Adrenal gland (tissue), 19 donors: ENCODE results near the gene SLITRK4. TPM values are rescaled to one million over a fixed set of nuclear protein-coding genes. Genes with fewer than 3 reads are reported as not detected.
A peak's percentile ranks its signal among the peaks of the same experiment; 100 is the strongest.

Source experiments
- DNase-seq, 7 donors: peaks; one replicate each; pipeline ENCODE4 v3.0.0-alpha.2; 2019 to 2020
- H3K27ac ChIP-seq, 5 donors: fragments of 200-600 bp; sonication (generic) in 4 of 5; 1 replicate in 3 of 5; 2 replicates in 2 of 5; pipeline versions ENCODE4 v1.5.1 to v1.8.0; 2016 to 2020; ENCODE audit warnings: mild to moderate bottlenecking in 1 of 5
- H3K27me3 ChIP-seq: fragments of 200-600 bp; 2 replicates; pipeline ENCODE4 v1.8.0; 2021
- H3K36me3 ChIP-seq, 2 donors: fragments of 200-600 bp; replicated peaks in 1 of 2; 1 replicate in 1 of 2; 2 replicates in 1 of 2; pipeline versions ENCODE4 v1.5.1 to v1.8.0; 2018 to 2022
- H3K4me1 ChIP-seq, 2 donors: fragments of 200-600 bp; replicated peaks in 1 of 2; 1 replicate in 1 of 2; 2 replicates in 1 of 2; pipeline versions ENCODE4 v1.5.1 to v1.8.0; 2018 to 2021
- H3K4me3 ChIP-seq, 4 donors: fragments of 200-600 bp; sonication (generic) in 3 of 4; one replicate each; pipeline ENCODE4 v1.5.1; 2016 to 2018
- H3K9me3 ChIP-seq, 3 donors: fragments of 200-600 bp; sonication (generic) in 1 of 3; replicated peaks in 1 of 3; 1 replicate in 2 of 3; 2 replicates in 1 of 3; pipeline versions ENCODE4 v1.5.1 to v1.8.0; 2016 to 2021
- POLR2A ChIP-seq, 2 donors: fragments of 450-650 bp; IDR thresholded peaks; one replicate each; pipeline ENCODE4 v1.6.1; 2017; ENCODE audit warnings: antibody characterized with exemption in 2 of 2, mild to moderate bottlenecking in 2 of 2, moderate library complexity in 1 of 2
- WGBS, 4 donors: extraction: QIAGEN DNeasy Blood & Tissue Kit in 2 of 4; methylation state at CpG; one replicate each; pipeline versions ENCODE4 v1.1.5 to v1.1.7; 2013 to 2017; 5-methylcytosine and 5-hydroxymethylcytosine counted together
- intact Hi-C, 2 donors: fragments of 100-400 bp; cut with DNase I; formaldehyde crosslinking; loops; one replicate each; pipeline versions ENCODE4 v1.14.1 to v1.15.0; 2022 to 2023
- long read RNA-seq, 10 donors: library from polyadenylated mRNA in 3 of 10; unstranded in 2 of 10; stranded (forward) in 1 of 10; transcript quantifications; one replicate each; pipeline ENCODE4 v2.0.0 and lab custom pipeline, GENCODE V29; 2021 to 2026
- polyA plus RNA-seq, 3 donors: library from polyadenylated mRNA; stranded (reverse); fragments of 200-250 nt in 2 of 3; fragments of 350-450 nt in 1 of 3; fragmentation: Illumina TruSeq in 1 of 3; extraction: RNeasy Lipid Tissue Mini Kit (QIAGEN cat#74804) in 1 of 3; gene quantifications; one replicate each; pipeline ENCODE4 v1.2.3, GENCODE V29; 2013 to 2014
- total RNA-seq, 9 donors: library from RNA; depleted of rRNA in 4 of 9; stranded (reverse); fragments of >200 nt in 4 of 9; fragments of 120-200 nt in 1 of 9; fragmentation: NEBNext Ultra II Directional in 1 of 9; extraction: Animal tissue kit (Norgen Biotek cat#: 25700) in 1 of 9; gene quantifications; one replicate each; pipeline versions ENCODE4 v1.1.0 to v1.2.4, GENCODE V29; 2013 to 2023
- TF ChIP-seq, protein P1 (sequence below), 6 experiments: fragments of 450-650 bp in 4 of 6; fragments of 200-600 bp in 2 of 6; sonication (generic) in 1 of 6; IDR thresholded peaks; 1 replicate in 5 of 6; 2 replicates in 1 of 6; pipeline versions ENCODE4 v1.5.1 to v1.8.0; 2016 to 2021; ENCODE audit warnings: antibody characterized with exemption in 6 of 6, mild to moderate bottlenecking in 2 of 6, moderate library complexity in 1 of 6
- donor health status: healthy with polysubstance abuse.
- donor health status: Bipolar disorder and iron deficiency.
- donor health status: DM: yes; HTN: yes; CAD: no.
- donor health status: DM: no; HTN: no; CAD: no.
- donor health status: DM: no; HTN: no; CAD: no.
- donor health status: DM: yes; HTN: yes; CAD: no.

SLITRK4 gene, protein sequence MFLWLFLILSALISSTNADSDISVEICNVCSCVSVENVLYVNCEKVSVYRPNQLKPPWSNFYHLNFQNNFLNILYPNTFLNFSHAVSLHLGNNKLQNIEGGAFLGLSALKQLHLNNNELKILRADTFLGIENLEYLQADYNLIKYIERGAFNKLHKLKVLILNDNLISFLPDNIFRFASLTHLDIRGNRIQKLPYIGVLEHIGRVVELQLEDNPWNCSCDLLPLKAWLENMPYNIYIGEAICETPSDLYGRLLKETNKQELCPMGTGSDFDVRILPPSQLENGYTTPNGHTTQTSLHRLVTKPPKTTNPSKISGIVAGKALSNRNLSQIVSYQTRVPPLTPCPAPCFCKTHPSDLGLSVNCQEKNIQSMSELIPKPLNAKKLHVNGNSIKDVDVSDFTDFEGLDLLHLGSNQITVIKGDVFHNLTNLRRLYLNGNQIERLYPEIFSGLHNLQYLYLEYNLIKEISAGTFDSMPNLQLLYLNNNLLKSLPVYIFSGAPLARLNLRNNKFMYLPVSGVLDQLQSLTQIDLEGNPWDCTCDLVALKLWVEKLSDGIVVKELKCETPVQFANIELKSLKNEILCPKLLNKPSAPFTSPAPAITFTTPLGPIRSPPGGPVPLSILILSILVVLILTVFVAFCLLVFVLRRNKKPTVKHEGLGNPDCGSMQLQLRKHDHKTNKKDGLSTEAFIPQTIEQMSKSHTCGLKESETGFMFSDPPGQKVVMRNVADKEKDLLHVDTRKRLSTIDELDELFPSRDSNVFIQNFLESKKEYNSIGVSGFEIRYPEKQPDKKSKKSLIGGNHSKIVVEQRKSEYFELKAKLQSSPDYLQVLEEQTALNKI
- total RNA-seq: 10 to 100 TPM in 8 of 9 donors, 1 to 10 TPM in 1; 5.8 to 80.2 (median 38.7) TPM
- 10 to 100 TPM in 1 of 3 donors, 1 to 10 TPM in 2; 6.0 to 27.6 (median 9.1) TPM for polyA plus RNA-seq
- long read RNA-seq, donor 1, partial matches to known transcripts: 0 of 3 reads
- long read RNA-seq, donor 1, other reads (novel, unspliced or antisense): 0 of 3 reads
- long read RNA-seq, donor 2, partial matches to known transcripts: 0 of 3 reads
- long read RNA-seq, donor 2, other reads (novel, unspliced or antisense): 0 of 3 reads
- long read RNA-seq, donor 3, partial matches to known transcripts: 0 of 2 reads
- long read RNA-seq, donor 3, other reads (novel, unspliced or antisense): 0 of 2 reads
- long read RNA-seq, donor 4, transcript SLITRK4-201 (2 exons, 3,357 nt): major isoform, 30 of 52 reads
- long read RNA-seq, donor 4, partial matches to known transcripts: 0 of 52 reads
- long read RNA-seq, donor 4, other reads (novel, unspliced or antisense): 19 of 52 reads
- long read RNA-seq, donor 5, full-length matches to known transcripts: 89 of 99 reads
- long read RNA-seq, donor 5, partial matches to known transcripts: 4 of 99 reads
- long read RNA-seq, donor 5, other reads (novel, unspliced or antisense): 6 of 99 reads
- long read RNA-seq, donor 6, transcript SLITRK4-201 (2 exons, 3,357 nt): major isoform, 10 of 12 reads
- long read RNA-seq, donor 6, partial matches to known transcripts: 0 of 12 reads
- long read RNA-seq, donor 6, other reads (novel, unspliced or antisense): 2 of 12 reads
- long read RNA-seq, donor 7, partial matches to known transcripts: 0 of 1 reads
- long read RNA-seq, donor 7, other reads (novel, unspliced or antisense): 0 of 1 reads
- long read RNA-seq, donor 8, partial matches to known transcripts: 0 of 1 reads
- long read RNA-seq, donor 8, other reads (novel, unspliced or antisense): 0 of 1 reads
- long read RNA-seq, donor 9, partial matches to known transcripts: 0 of 2 reads
- long read RNA-seq, donor 9, other reads (novel, unspliced or antisense): 0 of 2 reads
- long read RNA-seq, donor 10, partial matches to known transcripts: 0 of 1 reads
- long read RNA-seq, donor 10, other reads (novel, unspliced or antisense): 0 of 1 reads

DNA sequence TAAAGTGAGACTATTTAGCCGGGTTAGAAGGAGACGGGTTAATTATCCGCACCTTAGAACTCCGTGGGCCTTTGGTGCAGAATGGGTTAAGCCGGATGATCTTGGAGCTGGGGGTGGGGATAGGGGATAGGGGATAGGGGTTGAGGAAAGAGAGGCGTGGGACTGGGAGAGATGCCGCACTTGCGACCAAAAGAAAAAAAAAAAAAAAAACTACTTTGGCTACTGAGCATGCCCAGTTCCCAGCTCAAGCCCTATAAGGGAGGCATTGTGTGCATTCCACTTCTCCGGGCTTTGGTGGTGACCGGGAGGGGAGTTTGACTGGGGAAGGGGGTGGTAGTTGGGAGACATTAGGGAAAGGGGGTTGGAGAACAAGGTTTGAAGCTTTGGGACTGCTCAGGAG, at the start of gene SLITRK4:
Gene SLITRK4 (minus strand): TSS at position 187 of the 400 bp plus-strand sequence. CDS start 4,993 bp downstream, outside the sequence.
- Histone ChIP-seq H3K4me1 (peaks cover 0 to 7% of the 10 kb centered on the region in 2 donors), H3K4me3 (peak within 1 kb of the TSS in 1 of 4 donors; percentile 60), H3K36me3 (no peaks in the 10 kb centered on the region), H3K27ac (peak within 1 kb of the TSS in 2 of 5 donors; percentile 45 to 73), H3K27me3 (peaks cover 8% of the 10 kb centered on the region), H3K9me3 (no peaks in the 10 kb centered on the region)
- intact Hi-C loops: no loop called here
- DNase-seq: peak; percentile 18 to 48 (median 34)
- TF ChIP-seq, protein P1, sequence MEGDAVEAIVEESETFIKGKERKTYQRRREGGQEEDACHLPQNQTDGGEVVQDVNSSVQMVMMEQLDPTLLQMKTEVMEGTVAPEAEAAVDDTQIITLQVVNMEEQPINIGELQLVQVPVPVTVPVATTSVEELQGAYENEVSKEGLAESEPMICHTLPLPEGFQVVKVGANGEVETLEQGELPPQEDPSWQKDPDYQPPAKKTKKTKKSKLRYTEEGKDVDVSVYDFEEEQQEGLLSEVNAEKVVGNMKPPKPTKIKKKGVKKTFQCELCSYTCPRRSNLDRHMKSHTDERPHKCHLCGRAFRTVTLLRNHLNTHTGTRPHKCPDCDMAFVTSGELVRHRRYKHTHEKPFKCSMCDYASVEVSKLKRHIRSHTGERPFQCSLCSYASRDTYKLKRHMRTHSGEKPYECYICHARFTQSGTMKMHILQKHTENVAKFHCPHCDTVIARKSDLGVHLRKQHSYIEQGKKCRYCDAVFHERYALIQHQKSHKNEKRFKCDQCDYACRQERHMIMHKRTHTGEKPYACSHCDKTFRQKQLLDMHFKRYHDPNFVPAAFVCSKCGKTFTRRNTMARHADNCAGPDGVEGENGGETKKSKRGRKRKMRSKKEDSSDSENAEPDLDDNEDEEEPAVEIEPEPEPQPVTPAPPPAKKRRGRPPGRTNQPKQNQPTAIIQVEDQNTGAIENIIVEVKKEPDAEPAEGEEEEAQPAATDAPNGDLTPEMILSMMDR (IDR thresholded peaks at IDR 0.05): no peak
- TF ChIP-seq POLR2A (IDR thresholded peaks at IDR 0.05): no peak
- 1 to 49% (median 14%) methylated on average over 9 to 10 of the region's 10 CpGs for WGBS, 4 donors

DNA sequence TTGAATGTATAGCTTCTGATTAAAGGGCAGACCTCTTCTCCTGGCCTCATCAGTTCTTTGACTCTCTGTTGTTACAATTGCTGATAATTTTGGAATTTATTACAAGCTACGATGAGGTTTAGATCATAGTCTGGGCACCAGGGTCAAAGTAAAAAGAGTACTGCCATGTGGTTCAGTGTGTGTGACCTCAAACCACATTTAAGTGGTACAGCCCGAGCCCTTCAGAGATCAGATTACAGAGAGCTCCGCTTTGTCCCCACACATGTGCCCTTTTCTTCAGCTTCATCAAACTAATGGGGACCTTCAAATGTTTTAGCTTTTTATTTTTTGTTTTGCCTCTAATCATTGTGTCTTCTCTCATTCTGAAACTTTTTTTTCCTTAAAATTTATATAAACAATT, 47.6 kb upstream of the SLITRK4 start:
- TF ChIP-seq, protein P1 (IDR thresholded peaks at IDR 0.05): no peak
- TF ChIP-seq POLR2A (IDR thresholded peaks at IDR 0.05): no peak
- WGBS, 4 donors: 45 to 59% (median 50%) methylated on average over 3 of the region's 3 CpGs
- Histone ChIP-seq H3K27me3 (peaks cover 3% of the 10 kb centered on the region), H3K27ac (no peak overlapping the region), H3K9me3 (no peaks in the 10 kb centered on the region), H3K36me3 (no peaks in the 10 kb centered on the region), H3K4me3 (no peak overlapping the region), H3K4me1 (no peaks in the 10 kb centered on the region)
- intact Hi-C loops: no loop called here
- DNase-seq: no peak

DNA sequence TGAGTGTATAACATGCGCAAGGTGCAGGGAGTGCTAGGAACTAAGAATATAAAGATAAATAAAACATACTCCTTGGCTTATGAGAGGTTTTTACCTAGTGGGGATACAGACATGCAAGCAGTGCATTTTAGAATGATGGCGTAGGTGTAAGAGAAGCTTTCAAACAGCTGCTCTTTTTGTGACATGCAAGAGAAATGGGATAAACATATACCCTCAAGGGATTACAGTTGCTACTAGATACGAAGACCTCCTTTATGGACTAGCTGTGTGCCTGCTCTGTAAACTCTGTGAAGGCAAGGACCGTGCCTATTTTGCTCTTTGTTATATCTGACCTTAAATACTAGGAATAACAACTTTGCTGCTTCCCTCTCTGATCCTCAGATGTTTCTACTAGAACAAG, 39.0 kb upstream of the SLITRK4 start:
- Histone ChIP-seq H3K27ac (no peak overlapping the region), H3K4me3 (no peak overlapping the region), H3K36me3 (no peaks in the 10 kb centered on the region), H3K27me3 (peaks cover 3% of the 10 kb centered on the region), H3K9me3 (no peaks in the 10 kb centered on the region), H3K4me1 (no peaks in the 10 kb centered on the region)
- intact Hi-C loops: no loop called here
- no peak for DNase-seq
- TF ChIP-seq POLR2A (IDR thresholded peaks at IDR 0.05): no peak
- TF ChIP-seq, protein P1 (IDR thresholded peaks at IDR 0.05): no peak
- WGBS, 4 donors: 60 to 81% (median 76%) methylated on average over 4 of the region's 4 CpGs
